GM12891 (cell line): ENCODE results near the gene OLA1.

Source experiments
- DNase-seq: peaks from one replicate; pipeline ENCODE4 v3.0.0; 2011; ENCODE audit warnings: low spot score; ENCODE audit not compliant: insufficient read length
- FAIRE-seq: peaks from 2 replicates; lab custom pipeline; 2011; peaks lifted over from hg19 to GRCh38; lab: Jason Lieb, UNC
- PAX5 ChIP-seq: IDR thresholded peaks from 2 replicates; pipeline ENCODE4 v1.6.1; 2011; ENCODE audit warnings: low read length, moderate library complexity, mild to moderate bottlenecking; ENCODE audit not compliant: insufficient read depth, severe bottlenecking
- POLR2A ChIP-seq: IDR thresholded peaks from 2 replicates; pipeline ENCODE4 v1.6.1; 2011; ENCODE audit warnings: low read depth, low read length, control low read depth
- POLR2AphosphoS5 ChIP-seq: IDR thresholded peaks from 2 replicates; pipeline ENCODE4 v1.6.1; 2011; ENCODE audit warnings: low read depth, low read length, control low read depth
- POU2F2 ChIP-seq: IDR thresholded peaks from 2 replicates; pipeline ENCODE4 v1.6.1; 2011; ENCODE audit warnings: low read depth, mild to moderate bottlenecking, control low read depth, low read length, moderate library complexity
- SPI1 ChIP-seq: IDR thresholded peaks from 2 replicates; pipeline ENCODE4 v1.6.1; 2011; ENCODE audit warnings: low read depth, low read length, control low read depth
- TAF1 ChIP-seq: IDR thresholded peaks from 2 replicates; pipeline ENCODE4 v1.6.1; 2011; ENCODE audit warnings: low read depth, low read length, control low read depth

Gene OLA1

GRCh38 chr2:174076975-174077374, 171.4 kb downstream of the OLA1 start:
- TF ChIP-seq POLR2A (no peak), SPI1 (no peak), POU2F2 (no peak), TAF1 (no peak), PAX5 (no peak), POLR2AphosphoS5 (no peak)
- FAIRE-seq: no peak
- DNase-seq: no peak

GRCh38 chr2:174076040-174076439, 172.3 kb downstream of the OLA1 start:
- TF ChIP-seq PAX5 (no peak), SPI1 (no peak), POLR2A (no peak), TAF1 (no peak), POU2F2 (no peak), POLR2AphosphoS5 (no peak)
- DNase-seq (no peak), FAIRE-seq (no peak)

GRCh38 chr2:174074831-174075230, 173.5 kb downstream of the OLA1 start:
- no peak for TF ChIP-seq PAX5
- no peak for TF ChIP-seq POLR2A
- no peak for TF ChIP-seq SPI1
- TF ChIP-seq TAF1: no peak
- no peak for TF ChIP-seq POLR2AphosphoS5
- no peak for TF ChIP-seq POU2F2
- FAIRE-seq (no peak), DNase-seq (no peak)

- TF ChIP-seq POLR2AphosphoS5 (no peak), PAX5 (no peak), TAF1 (no peak)
- FAIRE-seq: no peak
Measured at GRCh38 chr2:174072857-174073256, 175.5 kb downstream of the OLA1 start.

GRCh38 chr2:174072069-174072468, 176.3 kb downstream of the OLA1 start:
- TF ChIP-seq SPI1 (no peak), POU2F2 (no peak), TAF1 (no peak), POLR2A (no peak), PAX5 (no peak), POLR2AphosphoS5 (no peak)
- FAIRE-seq (no peak), DNase-seq (no peak)

More at GRCh38 chr2:174072857-174073256, 175.5 kb downstream of the OLA1 start:
- no peak for DNase-seq

- DNase-seq (no peak), FAIRE-seq (no peak)
- no peak for TF ChIP-seq POLR2AphosphoS5
- no peak for TF ChIP-seq POLR2A
Measured at GRCh38 chr2:174071321-174071720, 177.0 kb downstream of the OLA1 start.

GRCh38 chr2:174070281-174070680, 178.1 kb downstream of the OLA1 start:
- TF ChIP-seq POLR2A (no peak), TAF1 (no peak), PAX5 (no peak), POLR2AphosphoS5 (no peak), POU2F2 (no peak), SPI1 (no peak)
- DNase-seq: no peak
- FAIRE-seq: no peak

GRCh38 chr2:174067815-174068214, 180.5 kb downstream of the OLA1 start:
- FAIRE-seq: no peak
- DNase-seq: no peak
- TF ChIP-seq POLR2AphosphoS5: no peak
- TF ChIP-seq PAX5: no peak
- TF ChIP-seq POU2F2: no peak
- TF ChIP-seq SPI1: no peak
- TF ChIP-seq POLR2A: no peak
- TF ChIP-seq TAF1: no peak

- DNase-seq (no peak), FAIRE-seq (no peak)
- TF ChIP-seq SPI1 (no peak), POU2F2 (no peak), POLR2AphosphoS5 (no peak), TAF1 (no peak), PAX5 (no peak), POLR2A (no peak)
Measured at GRCh38 chr2:174066871-174067270, 181.5 kb downstream of the OLA1 start.

GRCh38 chr2:174063492-174064092, 184.7 kb downstream of the OLA1 start:
- DNase-seq (no peak), FAIRE-seq (no peak)
- TF ChIP-seq SPI1 (no peak), POU2F2 (no peak), PAX5 (no peak), POLR2AphosphoS5 (no peak), POLR2A (no peak), TAF1 (no peak)
